SW 1271 (cell line): Measurements from ENCODE around the gene PRLR.
"Not testable (repeated sequence)": the region's sequence is repeated elsewhere in the genome, so short reads cannot be mapped to it uniquely, and the experiment has no call there.

Experiments used
- DNase-seq, 2 experiments: peaks; one replicate each; lab custom pipeline; 2025; lab: John Stamatoyannopoulos, UW

Gene PRLR

GRCh38 chr5:35035929-35036328 is 194.4 kb downstream of the PRLR start:
- DNase-seq = not testable (repeated sequence)

GRCh38 chr5:35035271-35035670 is 195.0 kb downstream of the PRLR start:
- no peak for DNase-seq

GRCh38 chr5:35032356-35032755 is 197.9 kb downstream of the PRLR start:
- no peak for DNase-seq

- DNase-seq = no peak
These were observed 199.0 kb downstream of the PRLR start for GRCh38 chr5:35031276-35031675.

- peak in 1 of 2 experiments; percentile 4 for DNase-seq
These were observed 199.7 kb downstream of the PRLR start for GRCh38 chr5:35030426-35031100.

GRCh38 chr5:35029333-35029732 is 201.0 kb downstream of the PRLR start:
- DNase-seq = no peak

GRCh38 chr5:35026941-35027340 is 203.3 kb downstream of the PRLR start:
- no peak for DNase-seq

- DNase-seq = no peak
These were observed 203.9 kb downstream of the PRLR start for GRCh38 chr5:35026280-35026840.

GRCh38 chr5:35024911-35025510 is 205.3 kb downstream of the PRLR start:
- DNase-seq = no peak

GRCh38 chr5:35023391-35024178 is 206.7 kb downstream of the PRLR start:
- DNase-seq = no peak

GRCh38 chr5:35016174-35017051 is 213.9 kb downstream of the PRLR start:
- no peak for DNase-seq

- no peak for DNase-seq
These were observed 215.2 kb downstream of the PRLR start for GRCh38 chr5:35015063-35015462.

- no peak for DNase-seq
These were observed 217.5 kb downstream of the PRLR start for GRCh38 chr5:35012796-35013195.

- no peak for DNase-seq
These were observed 217.9 kb downstream of the PRLR start for GRCh38 chr5:35012365-35012764.

GRCh38 chr5:35010676-35011075 is 219.6 kb downstream of the PRLR start:
- no peak for DNase-seq

GRCh38 chr5:35009657-35010056 is 220.6 kb downstream of the PRLR start:
- no peak for DNase-seq

- no peak for DNase-seq
These were observed 221.3 kb downstream of the PRLR start for GRCh38 chr5:35009019-35009418.

- no peak for DNase-seq
These were observed 225.5 kb downstream of the PRLR start for GRCh38 chr5:35004771-35005170.

- DNase-seq = no peak
These were observed 226.1 kb downstream of the PRLR start for GRCh38 chr5:35004200-35004599.

GRCh38 chr5:35003018-35003957 is 227.0 kb downstream of the PRLR start:
- DNase-seq = peak; percentile 18 to 69

GRCh38 chr5:35002459-35002858 is 227.8 kb downstream of the PRLR start:
- DNase-seq = no peak
